GM20000 (cell line): ENCODE results near the gene RASA3.

Source experiments
- DNase-seq: peaks from one replicate; pipeline ENCODE4 v3.0.0; 2012; ENCODE audit warnings: low spot score
- TF ChIP-seq, protein P1 (sequence below): IDR thresholded peaks from 2 replicates; pipeline ENCODE4 v1.5.1; 2012; ENCODE audit warnings: mild to moderate bottlenecking, control low read depth; ENCODE audit errors: extremely low read depth, missing control alignments

Gene RASA3

DNA sequence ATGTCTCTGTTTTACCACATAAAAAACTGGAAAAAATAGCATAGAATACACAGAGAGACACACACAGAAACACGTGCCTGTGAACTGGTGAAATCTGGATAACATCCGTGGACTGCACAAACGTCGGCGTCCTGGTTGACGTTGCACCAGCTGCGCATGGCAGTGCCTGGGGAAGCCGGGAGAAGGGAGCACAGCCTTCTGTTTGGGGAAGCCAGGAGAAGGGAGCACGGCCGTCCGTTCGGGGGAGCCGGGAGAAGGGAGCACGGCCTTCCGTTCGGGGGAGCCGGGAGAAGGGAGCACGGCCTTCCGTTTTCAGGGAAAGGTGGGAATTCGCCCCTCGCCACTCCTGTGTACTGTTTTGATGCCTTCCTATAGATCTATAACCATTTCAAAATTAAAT lies 94.7 kb downstream of the RASA3 start:
- no peak for DNase-seq

GRCh38 chr13:114035583-114036531 lies 96.6 kb downstream of the RASA3 start:
- TF ChIP-seq, protein P1, sequence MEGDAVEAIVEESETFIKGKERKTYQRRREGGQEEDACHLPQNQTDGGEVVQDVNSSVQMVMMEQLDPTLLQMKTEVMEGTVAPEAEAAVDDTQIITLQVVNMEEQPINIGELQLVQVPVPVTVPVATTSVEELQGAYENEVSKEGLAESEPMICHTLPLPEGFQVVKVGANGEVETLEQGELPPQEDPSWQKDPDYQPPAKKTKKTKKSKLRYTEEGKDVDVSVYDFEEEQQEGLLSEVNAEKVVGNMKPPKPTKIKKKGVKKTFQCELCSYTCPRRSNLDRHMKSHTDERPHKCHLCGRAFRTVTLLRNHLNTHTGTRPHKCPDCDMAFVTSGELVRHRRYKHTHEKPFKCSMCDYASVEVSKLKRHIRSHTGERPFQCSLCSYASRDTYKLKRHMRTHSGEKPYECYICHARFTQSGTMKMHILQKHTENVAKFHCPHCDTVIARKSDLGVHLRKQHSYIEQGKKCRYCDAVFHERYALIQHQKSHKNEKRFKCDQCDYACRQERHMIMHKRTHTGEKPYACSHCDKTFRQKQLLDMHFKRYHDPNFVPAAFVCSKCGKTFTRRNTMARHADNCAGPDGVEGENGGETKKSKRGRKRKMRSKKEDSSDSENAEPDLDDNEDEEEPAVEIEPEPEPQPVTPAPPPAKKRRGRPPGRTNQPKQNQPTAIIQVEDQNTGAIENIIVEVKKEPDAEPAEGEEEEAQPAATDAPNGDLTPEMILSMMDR: no peak
- no peak for DNase-seq

More for the DNA sequence above, 94.7 kb downstream of the RASA3 start:
- TF ChIP-seq, protein P1: no peak

GRCh38 chr13:114035186-114035582 lies 97.2 kb downstream of the RASA3 start:
- TF ChIP-seq, protein P1: no peak
- no peak for DNase-seq

GRCh38 chr13:114034481-114034891 lies 97.9 kb downstream of the RASA3 start:
- TF ChIP-seq, protein P1: no peak
- no peak for DNase-seq

DNA sequence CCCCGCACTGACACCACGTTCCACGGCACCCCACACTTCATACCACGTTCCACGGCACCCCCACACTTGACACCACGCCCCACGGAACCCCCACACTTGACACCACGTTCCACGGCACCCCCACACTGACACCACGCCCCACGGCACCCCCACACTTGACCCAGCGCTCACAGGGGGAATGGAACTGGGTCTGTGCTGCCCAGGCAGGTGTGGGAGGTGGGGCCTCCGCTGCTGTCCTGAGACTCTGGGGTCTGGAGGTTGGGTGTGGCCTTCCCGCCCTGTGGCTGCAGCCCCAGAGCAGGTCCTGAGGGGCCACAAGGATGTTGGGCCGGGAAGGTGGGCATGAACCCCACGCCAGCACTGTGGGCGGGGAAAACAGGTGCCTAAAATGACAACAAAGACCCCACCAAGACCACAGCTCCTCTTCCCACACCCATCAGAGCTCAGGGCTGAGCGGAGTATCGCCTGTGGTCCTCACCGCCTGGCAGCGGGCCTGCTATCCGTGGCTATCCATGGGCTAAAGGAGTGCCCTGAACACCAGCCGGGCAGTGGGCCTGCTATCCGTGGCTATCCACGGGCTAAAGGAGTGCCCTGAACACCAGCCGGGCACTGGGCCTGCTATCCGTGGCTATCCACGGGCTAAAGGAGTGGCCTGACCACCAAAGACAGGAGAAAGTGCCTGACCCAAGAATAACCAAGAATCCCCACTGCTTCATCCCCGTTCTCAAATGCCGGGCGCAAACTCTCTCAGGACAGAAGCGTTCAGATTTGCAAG lies 98.7 kb downstream of the RASA3 start:
- DNase-seq: no peak
- TF ChIP-seq, protein P1: no peak

DNA sequence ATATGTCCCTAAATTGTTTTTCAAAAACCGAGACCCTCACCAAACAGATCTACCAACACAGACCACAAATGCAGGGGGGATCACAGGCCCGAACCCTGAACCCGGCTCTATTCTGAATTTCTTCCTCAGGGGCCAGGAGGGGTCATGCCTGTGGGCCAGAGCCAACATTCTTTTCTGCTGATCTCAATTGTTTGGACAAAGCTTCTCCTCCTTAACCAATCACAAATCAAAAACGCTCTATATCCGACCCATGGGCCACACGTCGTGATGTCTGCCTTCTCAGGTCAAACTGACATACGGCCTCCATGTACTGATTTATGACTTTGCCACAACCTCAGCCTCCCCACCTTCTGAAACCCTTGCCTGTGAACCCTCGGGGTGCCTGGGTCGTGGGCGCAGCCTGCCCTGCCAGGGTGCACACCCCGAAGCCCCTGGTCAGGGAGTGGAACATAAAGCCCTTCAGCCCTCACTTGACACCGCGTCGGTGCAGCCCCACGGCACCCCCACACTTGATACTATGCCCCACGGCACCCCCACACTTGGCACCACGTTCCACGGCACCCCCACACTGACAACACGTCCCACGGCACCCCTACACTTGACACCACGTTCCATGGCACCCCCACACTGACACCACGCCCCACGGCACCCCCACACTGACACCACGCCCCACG lies 100.2 kb downstream of the RASA3 start:
- no peak for DNase-seq
- TF ChIP-seq, protein P1: no peak

- TF ChIP-seq, protein P1: no peak
- no peak for DNase-seq
These were observed 100.8 kb downstream of the RASA3 start for GRCh38 chr13:114031631-114032030.
